Measurements from ENCODE around the gene GALT. TPM values are rescaled to one million over a fixed set of nuclear protein-coding genes. Genes with fewer than 3 reads are reported as not detected.

GALT gene
- total RNA-seq, 2 donors from 2014 or later: 44.3 to 49.3 TPM

DNA sequence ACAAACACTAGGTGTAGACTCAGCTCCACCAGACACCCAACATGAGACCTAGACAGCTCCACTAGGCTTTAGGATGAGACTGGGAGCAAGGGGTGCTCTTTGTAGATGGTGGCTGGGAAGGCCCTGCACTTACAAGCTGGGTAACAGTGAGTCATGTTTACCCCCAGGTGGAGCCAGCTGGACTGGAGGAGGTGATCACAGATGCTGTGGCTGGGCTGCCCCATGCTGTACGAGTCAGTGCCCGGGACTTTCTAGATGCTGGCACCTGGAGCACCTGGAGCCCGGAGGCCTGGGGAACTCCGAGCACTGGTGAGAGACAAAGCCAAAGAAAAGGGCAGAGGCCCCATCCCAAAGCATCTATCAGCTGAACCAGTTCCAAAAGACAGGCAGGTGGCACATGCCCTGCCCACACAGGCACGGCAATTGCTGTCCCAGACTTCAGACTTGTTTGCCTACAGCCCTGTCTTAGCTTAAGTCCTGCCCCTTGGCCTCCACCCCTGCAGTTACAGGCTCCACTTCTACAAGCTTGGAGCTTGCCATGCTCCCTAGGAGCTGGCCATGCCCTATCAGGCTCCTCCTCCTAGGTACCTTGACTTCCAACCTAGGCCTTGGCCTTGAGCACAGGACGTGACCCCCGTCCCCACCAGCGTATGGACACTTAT lies 13.2 kb downstream of the GALT start:
- Histone ChIP-seq H3K27me3 (ENCODE audit: control insufficient read depth, insufficient read depth, low read length, poor library complexity, severe bottlenecking) (no peaks in the 10 kb centered on the region), H3K9me3 (ENCODE audit: control insufficient read depth, low read length) (no peaks in the 10 kb centered on the region), H3K27ac (ENCODE audit: low read depth, low read length) (no peak overlapping the region), H3K9ac (ENCODE audit: extremely low read depth, low read length, poor library complexity, severe bottlenecking) (no peak overlapping the region), H3K4me3 (ENCODE audit: low read length) (no peak overlapping the region), H3K36me3 (ENCODE audit: control insufficient read depth, insufficient read depth, low read length) (no peaks in the 10 kb centered on the region), H3K4me1 (ENCODE audit: control insufficient read depth, insufficient read depth, low read length) (peaks cover 4% of the 10 kb centered on the region)
- 92 to 93% methylated on average over 7 to 8 of the region's 8 CpGs for WGBS, 2 experiments (ENCODE audit: insufficient coverage in 1 of 2, insufficient read length in 1 of 2)
- Mint-ChIP-seq H3K27ac (no peak overlapping the region), H3K9me3 (no peaks in the 10 kb centered on the region), H3K4me3 (no peak overlapping the region), H3K4me1 (peaks cover 22% of the 10 kb centered on the region), H3K36me3 (ENCODE audit: low read depth) (no peaks in the 10 kb centered on the region), H3K27me3 (ENCODE audit: insufficient read depth) (peaks cover 9% of the 10 kb centered on the region)
- DNase-seq: no peak
- TF ChIP-seq, protein P1, sequence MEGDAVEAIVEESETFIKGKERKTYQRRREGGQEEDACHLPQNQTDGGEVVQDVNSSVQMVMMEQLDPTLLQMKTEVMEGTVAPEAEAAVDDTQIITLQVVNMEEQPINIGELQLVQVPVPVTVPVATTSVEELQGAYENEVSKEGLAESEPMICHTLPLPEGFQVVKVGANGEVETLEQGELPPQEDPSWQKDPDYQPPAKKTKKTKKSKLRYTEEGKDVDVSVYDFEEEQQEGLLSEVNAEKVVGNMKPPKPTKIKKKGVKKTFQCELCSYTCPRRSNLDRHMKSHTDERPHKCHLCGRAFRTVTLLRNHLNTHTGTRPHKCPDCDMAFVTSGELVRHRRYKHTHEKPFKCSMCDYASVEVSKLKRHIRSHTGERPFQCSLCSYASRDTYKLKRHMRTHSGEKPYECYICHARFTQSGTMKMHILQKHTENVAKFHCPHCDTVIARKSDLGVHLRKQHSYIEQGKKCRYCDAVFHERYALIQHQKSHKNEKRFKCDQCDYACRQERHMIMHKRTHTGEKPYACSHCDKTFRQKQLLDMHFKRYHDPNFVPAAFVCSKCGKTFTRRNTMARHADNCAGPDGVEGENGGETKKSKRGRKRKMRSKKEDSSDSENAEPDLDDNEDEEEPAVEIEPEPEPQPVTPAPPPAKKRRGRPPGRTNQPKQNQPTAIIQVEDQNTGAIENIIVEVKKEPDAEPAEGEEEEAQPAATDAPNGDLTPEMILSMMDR (conservative IDR thresholded peaks at IDR 0.05): peak; percentile 30

DNA sequence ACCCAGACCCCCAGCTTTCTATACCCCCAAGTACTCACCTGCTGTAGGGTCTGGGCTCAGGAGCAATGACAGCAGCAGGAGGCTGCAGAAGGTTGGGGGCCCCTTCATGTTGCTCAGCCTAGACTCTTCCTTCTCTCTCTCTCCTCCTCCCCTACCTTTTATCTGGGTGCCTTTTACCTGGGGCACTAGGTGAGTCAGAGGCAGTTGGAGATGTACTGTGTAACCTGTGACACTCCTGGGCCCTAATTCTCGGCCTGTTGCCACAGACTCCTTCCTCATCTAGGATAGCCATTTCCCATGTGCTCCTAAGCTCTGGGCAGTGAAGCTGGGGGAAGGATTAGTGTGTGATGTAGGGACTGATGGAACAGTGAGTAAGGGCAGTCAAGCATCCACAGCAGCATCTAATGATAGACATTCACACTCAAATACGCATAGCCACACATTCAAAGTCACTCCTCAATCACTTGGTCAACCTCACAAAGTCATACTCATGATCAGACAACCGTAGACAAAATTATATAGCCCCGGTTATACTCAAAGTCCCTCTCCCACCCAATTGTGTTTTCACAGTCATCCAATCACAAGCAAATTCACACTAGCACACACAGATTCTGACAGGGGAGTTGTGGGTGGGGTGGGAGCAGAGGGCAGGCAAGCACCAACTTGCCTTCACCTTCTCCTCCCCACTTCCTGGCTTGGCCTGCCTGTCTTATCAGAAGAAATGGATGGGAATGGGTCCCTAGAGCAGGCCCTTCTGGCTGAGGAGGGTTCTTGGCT lies 16.2 kb downstream of the GALT start, which contains the start of gene CCL27:
CCL27 (minus strand) TSS at position 132 of the 777 bp plus-strand sequence; CDS start at position 108, 24 bp downstream.
- Histone ChIP-seq H3K4me1 (ENCODE audit: control insufficient read depth, insufficient read depth, low read length) (peaks cover 11% of the 10 kb centered on the region), H3K4me3 (ENCODE audit: low read length) (no peak within 1 kb of the TSS), H3K27me3 (ENCODE audit: control insufficient read depth, insufficient read depth, low read length, poor library complexity, severe bottlenecking) (no peaks in the 10 kb centered on the region), H3K9me3 (ENCODE audit: control insufficient read depth, low read length) (no peaks in the 10 kb centered on the region), H3K9ac (ENCODE audit: extremely low read depth, low read length, poor library complexity, severe bottlenecking) (no peak within 1 kb of the TSS), H3K36me3 (ENCODE audit: control insufficient read depth, insufficient read depth, low read length) (no peaks in the 10 kb centered on the region), H3K27ac (ENCODE audit: low read depth, low read length) (no peak within 1 kb of the TSS)
- H3K27me3 Mint-ChIP-seq (ENCODE audit: insufficient read depth): peaks cover 6% of the 10 kb centered on the region
- DNase-seq: no peak
- H3K36me3 Mint-ChIP-seq (ENCODE audit: low read depth): no peaks in the 10 kb centered on the region
- H3K27ac Mint-ChIP-seq: no peak within 1 kb of the TSS
- peaks cover 15% of the 10 kb centered on the region for H3K4me1 Mint-ChIP-seq
- no peak within 1 kb of the TSS for H3K4me3 Mint-ChIP-seq
- WGBS, 2 experiments (ENCODE audit: insufficient coverage in 1 of 2, insufficient read length in 1 of 2): 95% methylated on average over 4 of the region's 4 CpGs; no CpG with 5 or more reads in 1 of the 2 experiments
- H3K9me3 Mint-ChIP-seq: no peaks in the 10 kb centered on the region
- TF ChIP-seq, protein P1 (conservative IDR thresholded peaks at IDR 0.05): no peak

DNA sequence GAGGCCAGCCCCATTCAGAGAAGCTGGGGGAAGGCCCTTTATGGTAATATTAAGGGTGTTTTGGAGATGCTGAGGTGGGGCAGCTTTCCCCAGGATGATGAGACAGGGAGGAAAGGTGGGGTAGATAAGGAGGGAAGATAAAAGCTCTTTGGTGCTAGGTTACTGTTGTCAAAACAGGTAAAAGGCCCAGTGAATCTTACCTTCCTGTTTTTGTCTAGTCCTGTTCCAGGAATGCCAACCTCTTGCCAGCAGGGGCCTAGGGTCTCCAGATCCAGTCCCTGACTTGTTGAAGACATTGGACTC lies 16.8 kb downstream of the GALT start:
- TF ChIP-seq, protein P1 (conservative IDR thresholded peaks at IDR 0.05): no peak
- no peak for DNase-seq
- Histone ChIP-seq H3K4me3 (ENCODE audit: low read length) (no peak overlapping the region), H3K4me1 (ENCODE audit: control insufficient read depth, insufficient read depth, low read length) (peaks cover 11% of the 10 kb centered on the region), H3K9me3 (ENCODE audit: control insufficient read depth, low read length) (no peaks in the 10 kb centered on the region), H3K27ac (ENCODE audit: low read depth, low read length) (no peak overlapping the region), H3K36me3 (ENCODE audit: control insufficient read depth, insufficient read depth, low read length) (no peaks in the 10 kb centered on the region), H3K27me3 (ENCODE audit: control insufficient read depth, insufficient read depth, low read length, poor library complexity, severe bottlenecking) (no peaks in the 10 kb centered on the region), H3K9ac (ENCODE audit: extremely low read depth, low read length, poor library complexity, severe bottlenecking) (no peak overlapping the region)
- peaks cover 6% of the 10 kb centered on the region for H3K27me3 Mint-ChIP-seq (ENCODE audit: insufficient read depth)
- no peaks in the 10 kb centered on the region for H3K9me3 Mint-ChIP-seq
- no peak overlapping the region for H3K27ac Mint-ChIP-seq
- H3K4me3 Mint-ChIP-seq: no peak overlapping the region
- peaks cover 20% of the 10 kb centered on the region for H3K4me1 Mint-ChIP-seq
- no peaks in the 10 kb centered on the region for H3K36me3 Mint-ChIP-seq (ENCODE audit: low read depth)

Measured in endodermal cell (in vitro differentiated cells).